Measurements from ENCODE around the gene IDH3A.

The IDH3A gene

DNA sequence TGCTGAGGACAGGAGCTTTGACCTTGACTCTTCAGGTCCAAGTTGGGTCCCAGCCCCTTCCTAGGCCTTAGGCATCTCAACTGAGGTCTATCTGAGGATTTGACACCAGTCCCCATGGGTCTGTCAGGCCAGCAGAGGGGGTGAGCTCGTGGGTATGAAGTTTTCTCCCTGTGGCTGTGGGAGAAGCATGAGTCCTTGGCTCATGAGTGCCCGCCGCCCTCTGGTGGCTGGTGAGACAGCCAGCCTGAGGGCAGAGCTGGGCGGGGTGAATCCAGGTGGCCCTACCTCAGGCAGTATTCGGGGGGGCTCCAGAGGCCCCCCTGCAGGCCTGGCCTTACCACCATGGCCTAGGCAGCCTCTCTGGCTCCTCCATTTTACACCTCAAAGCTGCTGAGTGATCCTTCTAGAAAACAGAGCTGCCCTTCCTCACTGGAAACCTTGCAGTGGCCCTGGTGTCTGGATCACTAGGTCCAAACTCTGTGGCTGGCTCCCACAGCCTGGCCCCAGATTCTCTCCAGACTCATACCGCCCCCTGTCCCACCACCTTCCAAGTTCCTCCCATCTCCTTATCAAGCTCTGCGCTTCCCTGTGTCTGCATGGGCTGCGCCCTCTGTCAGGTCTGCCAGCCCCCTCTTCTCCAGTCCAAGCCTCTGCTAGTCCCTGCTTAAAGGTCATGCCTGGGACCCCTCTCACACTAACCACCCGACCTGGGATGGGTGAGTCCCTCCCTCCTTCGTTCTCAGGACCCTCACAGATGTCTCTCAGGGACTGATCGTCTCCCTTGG is 40.7 kb upstream of the IDH3A start:
- no peaks in the 10 kb centered on the region for H3K36me3 ChIP-seq (ENCODE audit: insufficient read depth, low read depth, low read length)
- no peaks in the 10 kb centered on the region for H3K4me1 ChIP-seq (ENCODE audit: insufficient read depth, low read length)
- H3K4me3 ChIP-seq (ENCODE audit: low read length): no peak overlapping the region
- H3K27ac ChIP-seq (ENCODE audit: low read length): no peak overlapping the region
- H3K9me3 ChIP-seq (ENCODE audit: insufficient read depth, low read depth, low read length): no peaks in the 10 kb centered on the region
- H3K27me3 ChIP-seq (ENCODE audit: insufficient read depth, low read length): no peaks in the 10 kb centered on the region
- H3K9ac ChIP-seq (ENCODE audit: low read depth, low read length): no peak overlapping the region

DNA sequence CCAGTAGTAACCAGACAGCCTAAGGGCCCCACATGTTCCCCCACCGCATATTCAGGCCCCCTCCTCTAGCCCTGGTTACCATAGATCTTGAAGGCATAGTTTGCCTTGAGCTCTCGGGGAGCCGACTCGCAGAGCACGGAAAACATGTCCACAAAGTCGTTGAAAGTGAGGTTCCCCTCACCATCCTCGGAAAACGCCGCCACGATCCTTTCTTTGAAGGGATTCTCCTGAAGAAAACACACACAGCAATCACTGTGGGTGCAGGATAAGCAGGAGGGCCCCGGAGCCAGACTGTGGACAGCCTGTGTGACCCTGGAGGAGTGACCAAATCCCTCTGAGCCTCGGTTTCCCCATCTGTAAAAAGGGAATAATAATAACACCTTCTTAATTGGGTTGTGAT is 40.0 kb upstream of the IDH3A start:
- Histone ChIP-seq H3K27me3 (ENCODE audit: insufficient read depth, low read length) (no peaks in the 10 kb centered on the region), H3K9ac (ENCODE audit: low read depth, low read length) (no peak overlapping the region), H3K36me3 (ENCODE audit: insufficient read depth, low read depth, low read length) (no peaks in the 10 kb centered on the region), H3K4me1 (ENCODE audit: insufficient read depth, low read length) (0 out of 2 replicates have a peak, but pooled peaks cover 3% of the 10 kb centered on the region), H3K9me3 (ENCODE audit: insufficient read depth, low read depth, low read length) (no peaks in the 10 kb centered on the region), H3K27ac (ENCODE audit: low read length) (no peak overlapping the region), H3K4me3 (ENCODE audit: low read length) (no peak overlapping the region)

DNA sequence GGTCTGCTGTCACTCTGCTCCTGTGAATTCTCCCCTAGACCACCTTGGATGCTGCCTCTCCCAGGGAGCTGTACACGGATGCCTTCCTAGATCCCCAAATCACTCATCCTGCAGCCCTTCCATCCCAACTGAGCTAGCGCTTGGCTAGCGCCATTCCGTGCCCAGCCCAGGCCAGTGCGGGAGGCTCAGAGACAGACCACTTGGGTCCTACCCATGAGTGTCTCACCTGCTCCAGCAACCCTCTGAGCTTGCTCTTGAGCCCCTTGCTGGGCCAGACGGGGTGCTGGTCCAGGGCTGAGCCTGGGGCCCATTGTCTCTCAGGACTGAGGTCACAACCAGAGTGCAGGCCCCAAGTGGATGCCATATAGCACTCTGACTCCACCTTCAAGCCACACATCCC is 39.1 kb upstream of the IDH3A start:
- Histone ChIP-seq H3K4me3 (ENCODE audit: low read length) (no peak overlapping the region), H3K9me3 (ENCODE audit: insufficient read depth, low read depth, low read length) (no peaks in the 10 kb centered on the region), H3K4me1 (ENCODE audit: insufficient read depth, low read length) (0 out of 2 replicates have a peak, but pooled peaks cover 3% of the 10 kb centered on the region), H3K27me3 (ENCODE audit: insufficient read depth, low read length) (no peaks in the 10 kb centered on the region), H3K9ac (ENCODE audit: low read depth, low read length) (no peak overlapping the region), H3K27ac (ENCODE audit: low read length) (no peak overlapping the region), H3K36me3 (ENCODE audit: insufficient read depth, low read depth, low read length) (no peaks in the 10 kb centered on the region)

DNA sequence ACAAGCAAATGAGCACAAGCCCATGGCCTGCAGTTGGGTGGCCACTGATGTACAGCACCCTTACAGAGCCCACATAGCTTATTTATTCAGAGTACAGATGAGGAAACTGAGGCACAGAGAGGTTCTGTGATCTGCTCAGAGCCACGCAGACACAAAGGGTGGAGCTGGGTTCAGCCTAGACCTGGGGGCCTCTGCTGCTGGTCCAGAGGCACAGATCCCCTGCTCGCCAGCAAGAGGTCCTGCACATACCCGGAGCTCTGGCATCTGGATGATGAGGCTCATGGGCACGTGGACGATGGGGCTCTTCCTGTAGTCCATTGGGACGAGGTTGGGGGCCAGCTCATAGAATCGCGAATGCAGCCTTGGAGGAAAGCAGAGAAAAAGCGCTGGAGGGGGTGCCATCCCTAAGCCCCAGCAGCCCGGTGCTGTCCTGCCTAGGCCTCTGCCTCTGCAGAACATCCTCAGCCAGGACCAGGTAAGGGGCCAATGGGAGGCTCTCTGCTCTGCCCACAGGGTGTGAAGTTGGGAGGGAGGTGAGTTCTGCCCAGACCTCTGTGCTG is 38.2 kb upstream of the IDH3A start:
- Histone ChIP-seq H3K4me1 (ENCODE audit: insufficient read depth, low read length) (0 out of 2 replicates have a peak, but pooled peaks cover 3% of the 10 kb centered on the region), H3K36me3 (ENCODE audit: insufficient read depth, low read depth, low read length) (no peaks in the 10 kb centered on the region), H3K4me3 (ENCODE audit: low read length) (no peak overlapping the region)

DNA sequence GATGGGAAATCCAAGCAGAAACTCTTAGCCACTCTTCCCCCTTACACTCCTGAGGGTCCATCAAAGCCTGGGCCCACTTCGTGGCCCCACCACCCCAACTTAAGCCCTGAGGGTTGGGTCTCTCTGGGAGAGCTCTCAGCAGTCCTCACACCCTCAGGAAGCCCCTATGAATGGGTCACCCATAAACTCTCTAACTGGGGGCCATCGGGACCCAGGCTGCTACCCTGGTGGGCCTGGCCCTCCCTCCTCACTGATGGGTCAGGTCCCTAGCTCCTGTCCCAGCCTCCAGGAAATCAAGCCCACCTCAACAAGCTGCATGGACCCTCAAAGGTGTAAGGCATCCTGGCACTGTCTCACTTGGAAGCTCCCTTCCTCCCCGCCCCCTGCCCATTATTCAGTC is 37.4 kb upstream of the IDH3A start:
- Histone ChIP-seq H3K4me1 (ENCODE audit: insufficient read depth, low read length) (0 out of 2 replicates have a peak, but pooled peaks cover 3% of the 10 kb centered on the region), H3K9ac (ENCODE audit: low read depth, low read length) (no peak overlapping the region), H3K36me3 (ENCODE audit: insufficient read depth, low read depth, low read length) (no peaks in the 10 kb centered on the region), H3K27me3 (ENCODE audit: insufficient read depth, low read length) (no peaks in the 10 kb centered on the region), H3K27ac (ENCODE audit: low read length) (no peak overlapping the region), H3K9me3 (ENCODE audit: insufficient read depth, low read depth, low read length) (no peaks in the 10 kb centered on the region), H3K4me3 (ENCODE audit: low read length) (no peak overlapping the region)

More for the DNA sequence above, 38.2 kb upstream of the IDH3A start:
- no peaks in the 10 kb centered on the region for H3K27me3 ChIP-seq (ENCODE audit: insufficient read depth, low read length)
- H3K9ac ChIP-seq (ENCODE audit: low read depth, low read length): no peak overlapping the region
- H3K9me3 ChIP-seq (ENCODE audit: insufficient read depth, low read depth, low read length): no peaks in the 10 kb centered on the region
- H3K27ac ChIP-seq (ENCODE audit: low read length): no peak overlapping the region

DNA sequence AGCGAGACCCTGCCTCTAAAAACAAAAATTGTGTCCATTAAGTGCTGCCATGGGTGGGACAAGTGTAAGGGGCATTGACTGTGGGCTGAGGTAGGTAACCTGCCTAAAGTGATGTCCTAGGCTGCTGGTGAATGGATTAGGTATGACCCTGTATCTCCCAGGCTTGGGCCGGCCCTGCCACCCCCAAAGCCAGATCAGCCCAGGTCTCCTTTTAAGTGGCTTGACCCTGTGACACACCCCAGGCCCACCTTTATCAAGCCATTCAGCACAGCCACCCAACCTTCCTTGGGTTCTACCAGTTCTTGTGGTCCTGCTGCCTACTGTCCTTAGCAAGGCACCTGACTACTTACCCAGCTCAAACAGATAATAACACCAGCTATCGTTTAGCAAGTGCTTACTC is 36.6 kb upstream of the IDH3A start:
- H3K4me1 ChIP-seq (ENCODE audit: insufficient read depth, low read length): 0 out of 2 replicates have a peak, but pooled peaks cover 3% of the 10 kb centered on the region
- no peaks in the 10 kb centered on the region for H3K27me3 ChIP-seq (ENCODE audit: insufficient read depth, low read length)
- no peak overlapping the region for H3K9ac ChIP-seq (ENCODE audit: low read depth, low read length)
- no peaks in the 10 kb centered on the region for H3K9me3 ChIP-seq (ENCODE audit: insufficient read depth, low read depth, low read length)
- no peak overlapping the region for H3K4me3 ChIP-seq (ENCODE audit: low read length)
- no peaks in the 10 kb centered on the region for H3K36me3 ChIP-seq (ENCODE audit: insufficient read depth, low read depth, low read length)
- H3K27ac ChIP-seq (ENCODE audit: low read length): no peak overlapping the region

DNA sequence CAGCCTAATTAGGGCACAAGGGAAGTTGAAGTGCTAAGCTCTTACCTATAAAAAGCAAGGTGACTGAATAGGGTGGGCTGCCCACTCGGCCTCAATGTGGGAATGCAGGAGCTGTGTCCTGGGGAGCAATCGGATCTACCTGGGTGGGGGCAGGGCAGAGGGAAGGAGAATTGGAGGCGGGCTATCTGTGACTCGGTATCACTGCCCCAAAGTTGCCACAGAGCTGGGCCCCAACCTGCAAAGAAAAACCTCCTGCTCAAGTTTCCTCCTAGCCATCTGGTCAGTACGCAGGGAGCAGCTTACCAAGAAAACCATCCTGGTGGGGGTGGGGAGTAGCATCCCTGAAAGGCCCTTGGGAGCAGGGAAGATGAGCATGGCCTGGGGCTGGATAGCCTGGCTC is 28.6 kb upstream of the IDH3A start:
- H3K27ac ChIP-seq (ENCODE audit: low read length): no peak overlapping the region
- no peaks in the 10 kb centered on the region for H3K36me3 ChIP-seq (ENCODE audit: insufficient read depth, low read depth, low read length)
- peak overlapping the region; percentile 6; the same call in 1 of the 2 replicates for H3K4me3 ChIP-seq (ENCODE audit: low read length)
- peak overlapping the region; percentile 50 for H3K9ac ChIP-seq (ENCODE audit: low read depth, low read length)
- H3K27me3 ChIP-seq (ENCODE audit: insufficient read depth, low read length): no peaks in the 10 kb centered on the region
- H3K9me3 ChIP-seq (ENCODE audit: insufficient read depth, low read depth, low read length): no peaks in the 10 kb centered on the region
- peaks cover 8% of the 10 kb centered on the region; the same call in 1 of the 2 replicates for H3K4me1 ChIP-seq (ENCODE audit: insufficient read depth, low read length)

DNA sequence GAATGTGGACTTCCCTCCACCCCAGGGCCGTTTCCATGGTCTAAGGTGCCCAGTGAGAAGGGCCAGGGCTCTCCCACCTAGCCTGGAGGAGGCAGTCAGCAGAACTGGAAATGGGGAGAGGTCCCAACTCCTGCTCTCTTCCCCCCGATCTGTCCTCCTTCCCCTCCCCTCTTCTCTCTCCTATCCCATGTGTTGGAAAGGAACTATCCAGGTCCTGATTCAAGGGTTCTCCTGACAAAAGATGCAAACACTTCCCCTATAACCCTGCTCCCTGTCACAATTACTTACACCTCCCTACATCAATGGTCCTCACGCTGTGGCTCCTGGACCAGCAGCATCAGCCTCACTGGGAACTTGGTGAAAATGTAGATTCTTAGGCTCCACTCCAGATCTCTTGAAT is 23.9 kb upstream of the IDH3A start:
- H3K9ac ChIP-seq (ENCODE audit: low read depth, low read length): no peak overlapping the region
- no peak overlapping the region for H3K4me3 ChIP-seq (ENCODE audit: low read length)
- H3K27ac ChIP-seq (ENCODE audit: low read length): no peak overlapping the region
- no peaks in the 10 kb centered on the region for H3K36me3 ChIP-seq (ENCODE audit: insufficient read depth, low read depth, low read length)
- H3K4me1 ChIP-seq (ENCODE audit: insufficient read depth, low read length): peaks cover 8% of the 10 kb centered on the region; the same call in 1 of the 2 replicates
- no peaks in the 10 kb centered on the region for H3K27me3 ChIP-seq (ENCODE audit: insufficient read depth, low read length)
- H3K9me3 ChIP-seq (ENCODE audit: insufficient read depth, low read depth, low read length): no peaks in the 10 kb centered on the region

DNA sequence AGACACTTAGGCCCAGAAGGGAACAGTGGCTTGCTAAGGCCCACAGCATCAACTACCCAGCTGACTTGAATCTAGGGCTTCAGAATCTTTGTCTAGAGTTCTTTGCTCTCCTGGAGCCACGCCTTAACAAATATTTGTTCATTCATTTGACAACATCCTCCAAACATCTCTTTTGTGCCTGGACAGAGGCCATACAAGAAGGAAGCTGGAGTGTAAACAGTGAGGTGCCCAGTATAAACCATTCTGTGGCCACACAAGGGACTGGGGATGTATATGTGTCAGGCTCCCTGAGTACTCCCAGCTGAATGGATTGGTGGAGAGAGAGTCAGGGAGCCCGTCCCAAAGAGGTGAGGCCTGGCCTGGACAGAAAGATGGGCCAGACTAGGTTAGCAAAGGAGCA is 21.3 kb upstream of the IDH3A start:
- Histone ChIP-seq H3K9ac (ENCODE audit: low read depth, low read length) (no peak overlapping the region), H3K36me3 (ENCODE audit: insufficient read depth, low read depth, low read length) (no peaks in the 10 kb centered on the region), H3K4me1 (ENCODE audit: insufficient read depth, low read length) (peaks cover 6% of the 10 kb centered on the region; the same call in 1 of the 2 replicates), H3K9me3 (ENCODE audit: insufficient read depth, low read depth, low read length) (no peaks in the 10 kb centered on the region), H3K27me3 (ENCODE audit: insufficient read depth, low read length) (no peaks in the 10 kb centered on the region), H3K27ac (ENCODE audit: low read length) (no peak overlapping the region), H3K4me3 (ENCODE audit: low read length) (no peak overlapping the region)

DNA sequence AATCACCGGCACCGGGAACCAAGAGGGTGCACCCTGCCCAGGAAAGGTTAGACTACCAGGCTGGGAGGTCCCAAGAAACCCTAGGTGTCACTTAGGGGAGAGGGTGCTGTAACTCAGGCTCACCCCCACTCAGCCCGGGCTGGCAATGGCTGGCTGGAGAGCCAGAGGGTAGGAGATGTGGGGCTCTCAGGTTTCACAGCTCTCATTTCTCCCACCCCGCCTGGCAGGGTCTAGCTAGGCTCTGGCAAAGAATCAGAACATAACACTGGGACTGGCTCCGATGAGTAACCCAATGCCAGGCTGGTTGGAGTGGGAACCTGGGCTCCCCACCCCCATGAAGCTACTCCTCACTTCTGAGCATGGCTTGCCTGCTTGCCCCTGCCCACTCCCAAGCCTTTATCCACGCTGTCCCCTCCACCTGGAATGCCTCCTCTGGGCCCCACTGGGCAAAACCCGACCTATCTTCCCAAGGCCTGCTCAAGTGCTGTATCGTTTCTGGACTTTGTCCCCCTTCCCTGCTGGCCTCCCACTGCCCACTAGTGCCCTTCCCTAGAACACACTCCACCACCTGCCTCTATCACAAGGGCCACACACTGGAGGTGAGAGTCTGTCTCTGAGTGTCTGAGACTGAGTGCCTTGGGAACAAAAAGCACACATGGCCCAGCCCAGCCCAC is 19.9 kb upstream of the IDH3A start:
- no peaks in the 10 kb centered on the region for H3K9me3 ChIP-seq (ENCODE audit: insufficient read depth, low read depth, low read length)
- H3K9ac ChIP-seq (ENCODE audit: low read depth, low read length): no peak overlapping the region; the same call in 1 of the 2 replicates
- no peak overlapping the region for H3K4me3 ChIP-seq (ENCODE audit: low read length)
- H3K27ac ChIP-seq (ENCODE audit: low read length): no peak overlapping the region
- H3K4me1 ChIP-seq (ENCODE audit: insufficient read depth, low read length): peaks cover 6% of the 10 kb centered on the region; the same call in 1 of the 2 replicates
- H3K36me3 ChIP-seq (ENCODE audit: insufficient read depth, low read depth, low read length): no peaks in the 10 kb centered on the region
- no peaks in the 10 kb centered on the region for H3K27me3 ChIP-seq (ENCODE audit: insufficient read depth, low read length)

DNA sequence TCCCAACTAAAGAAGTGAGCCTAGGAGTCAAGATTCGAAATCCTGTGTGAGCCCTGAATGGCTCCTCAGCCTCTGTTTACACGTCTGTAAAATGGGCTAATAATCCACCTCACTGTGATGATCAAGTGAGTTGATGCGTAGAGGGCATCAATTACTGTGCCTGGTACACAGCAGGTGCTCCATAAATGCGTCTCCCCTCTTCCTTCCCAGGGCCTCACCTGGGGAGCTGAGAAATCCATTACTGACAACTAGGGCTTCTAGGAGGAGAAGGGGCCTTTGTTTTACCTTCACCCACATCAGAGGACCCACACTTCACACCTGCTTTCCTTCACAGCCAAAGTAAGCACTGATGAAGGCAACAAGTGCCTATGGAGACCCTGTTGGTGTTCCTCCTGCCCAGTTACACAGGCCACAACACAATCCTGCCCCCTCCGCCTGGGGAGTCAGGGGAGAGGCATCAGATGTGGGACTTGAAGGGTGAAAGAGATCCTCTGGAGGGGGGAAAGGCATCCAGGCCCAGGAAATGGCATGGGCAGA is 19.3 kb upstream of the IDH3A start:
- Histone ChIP-seq H3K4me1 (ENCODE audit: insufficient read depth, low read length) (peaks cover 6% of the 10 kb centered on the region; the same call in 1 of the 2 replicates), H3K27ac (ENCODE audit: low read length) (no peak overlapping the region), H3K4me3 (ENCODE audit: low read length) (no peak overlapping the region), H3K9me3 (ENCODE audit: insufficient read depth, low read depth, low read length) (no peaks in the 10 kb centered on the region), H3K9ac (ENCODE audit: low read depth, low read length) (peak overlapping the region; percentile 45; the same call in 1 of the 2 replicates), H3K36me3 (ENCODE audit: insufficient read depth, low read depth, low read length) (no peaks in the 10 kb centered on the region), H3K27me3 (ENCODE audit: insufficient read depth, low read length) (no peaks in the 10 kb centered on the region)
